ENCODE data around the gene SAMD3.
"Not testable (repeated sequence)": the region's sequence is repeated elsewhere in the genome, so short reads cannot be mapped to it uniquely, and the experiment has no call there.

GRCh38 chr6:130230531-130230930 is 7.8 kb upstream of the SAMD3 start:
- TF ChIP-seq POLR2A, MYC (IDR thresholded peaks at IDR 0.05; ENCODE audit: low read depth, low read length): not testable (repeated sequence)

Data from endothelial cell of umbilical vein (primary cell).